Lung (tissue), 12 donors: ENCODE measurements around the gene IFRD2. TPM values are rescaled to one million over a fixed set of nuclear protein-coding genes. Genes with fewer than 3 reads are reported as not detected.

Source experiments
- ATAC-seq: fragments of 200-7000 bp; cut with Tn5 transposase; one replicate; pipeline ENCODE4 v1.9.1; 2020; ENCODE audit warnings: moderate number of reproducible peaks; ENCODE audit not compliant: insufficient read depth, low FRiP score
- DNase-seq, 3 donors: peaks; one replicate each; pipeline ENCODE4 v3.0.0-alpha.2; 2013 to 2017
- H3K27ac ChIP-seq, 2 donors: one replicate each; pipeline ENCODE4 v1.5.1; 2013; ENCODE audit warnings: mild to moderate bottlenecking in 2 of 2, moderate library complexity in 2 of 2, control low read depth in 1 of 2, inconsistent platforms in 1 of 2, low read depth in 1 of 2, low read length in 1 of 2
- H3K27me3 ChIP-seq, 3 donors: one replicate each; pipeline ENCODE4 v1.5.1; 2013; ENCODE audit warnings: low read length in 2 of 3; ENCODE audit not compliant: control insufficient read depth in 3 of 3, insufficient read depth in 3 of 3
- H3K36me3 ChIP-seq, 4 donors: one replicate each; pipeline ENCODE4 v1.5.1; 2013; ENCODE audit warnings: low read length in 4 of 4, mild to moderate bottlenecking in 1 of 4, moderate library complexity in 1 of 4; ENCODE audit not compliant: control insufficient read depth in 4 of 4, insufficient read depth in 4 of 4
- H3K4me1 ChIP-seq, 5 donors: one replicate each; pipeline ENCODE4 v1.5.1; 2013; ENCODE audit warnings: low read length in 5 of 5, mild to moderate bottlenecking in 2 of 5, moderate library complexity in 1 of 5; ENCODE audit not compliant: control insufficient read depth in 5 of 5, insufficient read depth in 5 of 5
- H3K4me3 ChIP-seq: one replicate; pipeline ENCODE4 v1.5.1; 2013; ENCODE audit warnings: mild to moderate bottlenecking, control low read depth, moderate library complexity
- H3K9ac ChIP-seq, 2 donors: one replicate each; pipeline ENCODE4 v1.5.1; 2013; ENCODE audit warnings: low read length in 2 of 2, control low read depth in 1 of 2; ENCODE audit not compliant: insufficient read depth in 1 of 2
- H3K9me3 ChIP-seq, 4 donors: one replicate each; pipeline ENCODE4 v1.5.1; 2013; ENCODE audit warnings: low read length in 3 of 4, mild to moderate bottlenecking in 1 of 4, moderate library complexity in 1 of 4; ENCODE audit not compliant: control insufficient read depth in 4 of 4, insufficient read depth in 3 of 4
- CTCF ChIP-seq: IDR thresholded peaks from 2 replicates; pipeline ENCODE4 v1.5.1; 2012; ENCODE audit warnings: mild to moderate bottlenecking; ENCODE audit errors: control extremely low read depth, extremely low read depth
- WGBS, 2 donors: extraction: QIAGEN DNeasy Blood & Tissue Kit; methylation state at CpG; one replicate each; pipeline ENCODE4 v1.1.7; 2013; 5-methylcytosine and 5-hydroxymethylcytosine counted together
- polyA plus RNA-seq, 2 donors: library from polyadenylated mRNA; stranded (reverse); fragments of 200-250 nt; gene quantifications; one replicate each; pipeline ENCODE4 v1.2.1, GENCODE V29; 2013
- total RNA-seq, 2 donors: library from RNA; depleted of rRNA in 1 of 2; stranded (reverse); fragments of >200 nt in 1 of 2; gene quantifications; one replicate each; pipeline ENCODE4 v1.2.1, GENCODE V29; 2014 to 2021
- donor health status: control.
- donor health status: control.
- donor health status: Bipolar disorder and iron deficiency.
- donor health status: healthy.
- donor health status: DM: yes; HTN: yes; CAD: no.

The IFRD2 gene
- total and polyA plus RNA-seq, 4 donors: 14.7 to 107 (median 95.1) TPM

- Histone ChIP-seq H3K9me3 (peaks cover 0 to 4% (median 0%) of the 10 kb centered on the region in 4 donors), H3K27ac (peak overlapping the region in 1 of 2 donors; percentile 88), H3K9ac (no peak overlapping the region), H3K36me3 (peaks cover 19 to 47% (median 29%) of the 10 kb centered on the region in 4 donors), H3K4me1 (peaks cover 0 to 27% (median 14%) of the 10 kb centered on the region in 5 donors), H3K4me3 (no peak overlapping the region), H3K27me3 (no peaks in the 10 kb centered on the region)
- DNase-seq: no peak
- no peak for TF ChIP-seq CTCF
- no peak for ATAC-seq
- WGBS, 2 donors: 77 to 79% methylated on average over 16 of the region's 16 CpGs
These were observed 33.2 kb downstream of the IFRD2 start for GRCh38 chr3:50258979-50259378.

DNA sequence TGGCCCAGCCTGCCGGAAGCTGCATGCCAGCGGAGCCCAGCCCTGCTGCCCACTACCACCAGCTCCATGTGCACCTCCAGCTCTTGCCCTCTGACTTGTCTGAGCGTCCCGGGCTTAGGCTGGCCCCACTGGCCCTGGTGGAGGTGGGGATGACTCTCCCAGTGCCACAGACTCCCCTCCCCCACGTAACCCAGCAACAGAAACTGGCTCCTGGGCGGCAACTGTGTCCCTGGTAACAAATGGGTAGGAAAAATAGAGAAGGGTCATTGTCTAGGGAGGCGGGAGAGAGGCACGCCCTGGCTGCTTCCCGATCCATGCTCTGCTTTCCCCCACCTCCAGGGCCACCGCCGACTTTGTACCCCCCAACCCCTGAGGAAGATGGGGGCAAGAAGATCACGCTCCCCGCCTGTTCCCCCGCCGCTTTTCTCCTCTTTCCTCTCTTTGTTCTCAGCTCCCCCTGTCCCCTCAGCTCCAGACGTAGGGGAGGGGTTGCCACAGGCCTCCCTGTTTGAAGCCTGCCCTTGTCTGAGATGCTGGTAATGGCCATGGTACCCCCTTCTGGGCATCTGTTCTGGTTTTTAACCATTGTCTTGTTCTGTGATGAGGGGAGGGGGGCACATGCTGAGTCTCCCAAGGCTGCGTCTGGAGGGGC is 34.1 kb downstream of the IFRD2 start:
- no peak for DNase-seq
- no peak overlapping the region for H3K4me3 ChIP-seq
- H3K4me1 ChIP-seq: peaks cover 0 to 32% (median 9%) of the 10 kb centered on the region in 5 donors
- no peaks in the 10 kb centered on the region for H3K27me3 ChIP-seq
- WGBS, 2 donors: 68 to 78% methylated on average over 17 of the region's 17 CpGs
- no peak for ATAC-seq
- peaks cover 0 to 4% (median 0%) of the 10 kb centered on the region in 4 donors for H3K9me3 ChIP-seq
- no peak for TF ChIP-seq CTCF
- H3K27ac ChIP-seq: peak overlapping the region in 1 of 2 donors; percentile 78
- H3K9ac ChIP-seq: no peak overlapping the region
- H3K36me3 ChIP-seq: peaks cover 19 to 52% (median 31%) of the 10 kb centered on the region in 4 donors

- DNase-seq (no peak), ATAC-seq (no peak)
- Histone ChIP-seq H3K36me3 (peaks cover 19 to 59% (median 34%) of the 10 kb centered on the region in 4 donors), H3K4me3 (no peak overlapping the region), H3K27me3 (no peaks in the 10 kb centered on the region), H3K27ac (peak overlapping the region in 1 of 2 donors; percentile 82), H3K4me1 (peaks cover 0 to 34% (median 9%) of the 10 kb centered on the region in 5 donors), H3K9me3 (peaks cover 0 to 4% (median 0%) of the 10 kb centered on the region in 4 donors), H3K9ac (no peak overlapping the region)
- TF ChIP-seq CTCF: no peak
- 87 to 93% methylated on average over 20 of the region's 20 CpGs for WGBS, 2 donors
These were observed 35.0 kb downstream of the IFRD2 start for GRCh38 chr3:50256978-50257890.
